ENCODE data around the gene CEP128.
"Not testable (repeated sequence)": the region's sequence is repeated elsewhere in the genome, so short reads cannot be mapped to it uniquely, and the experiment has no call there.

Gene CEP128

DNA sequence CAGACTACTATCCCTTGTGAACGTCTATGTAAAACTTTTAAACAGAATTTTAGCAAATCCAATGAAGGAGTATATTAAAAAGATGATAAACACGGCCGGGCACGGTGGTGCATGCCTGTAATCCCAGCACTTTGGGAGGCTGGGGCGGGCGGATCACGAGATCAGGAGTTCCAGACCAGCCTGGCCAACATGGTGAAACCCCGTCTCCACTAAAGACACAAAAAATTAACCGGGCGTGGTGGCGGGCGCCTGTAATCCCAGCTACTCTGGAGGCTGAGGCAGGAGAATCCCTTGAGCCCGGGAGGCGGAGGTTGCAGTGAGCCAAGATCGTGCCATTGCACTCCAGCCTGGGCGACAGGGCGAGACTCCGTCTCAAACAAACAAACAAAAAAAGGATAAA is 11.7 kb upstream of the CEP128 start:
- not testable (repeated sequence) for DNase-seq (ENCODE audit: low read depth)

DNA sequence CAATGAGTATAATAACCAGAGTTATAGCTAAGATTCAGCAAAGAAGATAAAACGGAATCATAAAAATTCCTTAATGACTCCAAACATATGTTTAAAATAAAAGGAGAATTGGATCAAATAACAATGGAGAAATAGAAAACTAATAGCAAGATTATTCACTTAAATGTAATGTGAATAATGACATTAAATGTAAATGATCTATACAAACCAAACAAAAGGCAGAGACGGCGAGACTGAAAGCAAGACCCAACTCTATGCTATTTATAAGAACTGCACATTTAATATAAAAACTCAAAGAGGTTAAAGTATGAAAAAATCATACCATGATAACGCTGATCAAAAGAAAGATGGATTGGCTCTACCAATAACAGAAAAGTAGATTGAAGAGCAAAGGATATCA is 10.0 kb upstream of the CEP128 start:
- no peak for DNase-seq (ENCODE audit: low read depth)

DNA sequence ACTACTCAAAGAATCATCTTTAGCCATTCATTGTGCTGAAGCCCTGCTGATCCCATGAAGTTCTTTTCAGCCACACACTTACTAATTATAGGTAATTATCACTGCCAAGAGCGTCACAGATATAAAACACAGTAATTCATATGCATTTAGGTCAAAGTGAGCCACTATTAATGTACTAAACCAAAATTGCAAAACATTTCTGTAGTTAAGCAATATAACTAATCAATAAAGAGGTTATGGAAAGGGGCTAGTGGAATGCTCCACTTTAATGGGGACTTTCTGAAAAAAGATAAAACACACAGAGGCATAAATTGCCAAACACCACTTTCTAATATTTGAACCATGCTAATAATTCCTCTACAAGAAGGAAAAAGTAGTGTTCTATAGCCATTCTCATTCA is 6.8 kb upstream of the CEP128 start:
- DNase-seq (ENCODE audit: low read depth): no peak

DNA sequence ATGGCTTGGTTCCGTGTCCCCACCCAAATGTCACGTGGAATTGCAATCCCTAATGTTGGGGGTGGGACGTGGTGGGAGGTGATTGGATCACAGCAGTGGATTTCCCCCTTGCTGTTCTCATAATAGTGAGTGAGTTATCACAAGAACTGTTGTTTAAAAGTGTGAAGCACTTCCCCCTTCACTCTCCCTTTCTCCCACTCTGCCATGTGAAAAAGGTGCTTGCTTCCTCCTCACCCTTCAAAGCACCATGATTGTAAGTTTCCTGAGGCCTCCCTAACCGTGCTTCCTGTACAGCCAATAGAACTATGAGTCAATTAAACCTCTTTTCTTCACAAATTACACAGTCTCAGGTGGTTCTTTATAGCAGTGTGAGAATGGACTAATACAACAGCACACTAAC is 5.3 kb upstream of the CEP128 start:
- DNase-seq (ENCODE audit: low read depth): no peak

DNA sequence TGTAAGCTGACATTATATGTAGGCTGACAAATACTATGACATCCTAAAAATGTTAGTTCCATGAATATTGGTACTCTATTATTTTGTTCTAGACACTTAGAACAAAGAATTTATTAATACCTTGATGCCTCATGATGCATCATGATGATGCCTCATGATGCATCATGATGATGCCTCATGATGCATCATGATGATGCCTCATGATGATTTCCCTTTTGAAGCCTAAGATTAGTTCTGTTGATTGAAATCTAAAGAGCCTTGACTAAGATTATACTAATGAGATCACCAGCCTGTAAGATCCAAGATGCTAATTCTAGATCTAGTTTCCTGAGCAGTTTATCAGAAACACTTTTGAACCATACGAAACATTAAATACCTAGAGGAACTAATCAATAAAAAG is 4.6 kb upstream of the CEP128 start:
- no peak for DNase-seq (ENCODE audit: low read depth)

DNA sequence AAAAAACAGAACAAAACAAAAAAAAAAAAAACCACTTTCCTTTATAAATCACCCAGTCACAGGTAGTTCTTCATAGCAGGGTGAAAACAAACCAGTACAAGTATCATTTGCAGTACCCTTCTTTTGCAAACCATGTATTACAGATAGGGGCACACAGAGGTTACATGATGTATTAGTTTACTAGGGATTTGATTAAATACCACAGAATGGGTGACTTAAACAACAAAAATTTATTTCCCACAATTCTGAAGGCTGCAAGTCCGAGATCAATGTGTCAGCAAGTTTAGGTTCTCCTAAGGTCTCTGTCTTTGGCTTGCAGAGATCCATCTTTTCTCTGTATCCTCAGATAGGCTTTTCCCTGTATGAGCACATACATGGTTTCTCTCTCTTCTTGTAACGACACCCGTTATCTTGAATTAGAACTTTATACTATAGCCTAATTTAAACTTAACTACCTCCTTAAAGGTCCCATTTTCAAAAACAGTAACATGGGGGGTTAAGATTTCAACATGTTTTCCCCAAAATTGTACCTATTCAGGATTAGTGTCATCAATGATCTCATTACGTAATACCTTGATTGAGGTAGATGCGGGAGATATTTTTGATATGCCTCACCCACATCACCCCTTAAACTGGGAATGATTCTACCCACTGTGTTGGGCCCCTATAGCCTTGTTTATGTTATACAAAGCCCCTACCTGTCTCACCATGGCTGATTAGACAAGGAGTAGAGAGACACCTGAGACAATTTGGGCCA is 3.5 kb upstream of the CEP128 start:
- DNase-seq (ENCODE audit: low read depth): no peak

DNA sequence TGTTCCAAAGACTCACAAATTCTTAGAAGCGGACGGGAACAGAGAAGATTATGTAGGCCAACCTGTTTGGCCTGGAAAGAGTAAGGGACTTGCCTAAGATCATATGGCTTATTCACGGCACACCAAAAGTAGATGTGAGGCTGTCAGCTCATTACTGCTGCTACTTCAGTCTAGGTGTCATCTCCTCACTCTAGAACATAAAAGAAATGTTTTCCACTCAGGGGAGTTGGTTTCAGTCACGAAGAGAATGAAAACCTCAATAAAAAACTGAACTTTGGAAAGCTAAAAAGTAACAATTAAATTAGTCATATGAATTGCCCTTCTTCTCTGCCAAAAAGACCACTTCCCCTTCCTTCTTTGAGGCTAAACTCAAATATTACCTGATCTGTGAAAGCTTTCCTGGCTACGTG is 658 bp upstream of the CEP128 start:
- DNase-seq (ENCODE audit: low read depth): no peak

DNA sequence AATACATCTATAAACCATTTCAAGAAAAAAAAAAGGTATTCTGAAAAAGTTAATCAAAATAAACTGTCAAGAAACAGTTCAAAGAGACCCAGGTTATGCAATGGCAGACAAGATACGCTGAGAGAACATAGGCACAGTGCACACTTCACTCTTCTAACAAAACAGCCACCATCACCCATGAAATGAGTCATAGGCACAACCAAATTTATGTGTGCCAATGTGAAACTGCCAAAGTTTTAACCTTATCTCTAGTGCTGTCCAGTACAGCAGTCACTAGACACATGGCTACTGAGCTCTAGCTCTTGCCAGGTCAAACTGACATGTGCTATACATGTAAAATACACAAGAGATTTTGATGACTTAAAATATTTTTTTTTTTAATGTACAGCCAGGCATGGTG is 1.4 kb downstream of the CEP128 start:
- peak; percentile 7 for DNase-seq (ENCODE audit: low read depth)

DNA sequence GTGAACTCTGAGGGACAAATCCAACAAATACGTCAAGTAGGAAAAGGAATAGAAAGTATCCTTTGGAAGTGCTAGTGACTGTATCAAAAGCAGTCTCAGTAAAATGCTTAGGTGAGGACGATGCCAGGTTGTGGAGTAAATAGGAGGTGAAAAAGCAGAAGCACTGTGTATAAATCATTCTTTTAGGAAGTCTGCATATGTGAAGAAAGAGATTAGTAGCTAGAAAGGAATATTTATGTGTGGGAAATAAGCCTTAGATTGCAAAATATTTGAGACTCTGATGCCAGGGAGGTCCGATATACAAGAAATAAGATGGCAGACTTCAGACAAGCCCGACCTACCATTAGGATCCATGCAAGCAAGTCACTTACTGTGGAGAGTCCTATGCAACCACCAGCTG is 7.9 kb downstream of the CEP128 start:
- no peak for DNase-seq (ENCODE audit: low read depth)

DNA sequence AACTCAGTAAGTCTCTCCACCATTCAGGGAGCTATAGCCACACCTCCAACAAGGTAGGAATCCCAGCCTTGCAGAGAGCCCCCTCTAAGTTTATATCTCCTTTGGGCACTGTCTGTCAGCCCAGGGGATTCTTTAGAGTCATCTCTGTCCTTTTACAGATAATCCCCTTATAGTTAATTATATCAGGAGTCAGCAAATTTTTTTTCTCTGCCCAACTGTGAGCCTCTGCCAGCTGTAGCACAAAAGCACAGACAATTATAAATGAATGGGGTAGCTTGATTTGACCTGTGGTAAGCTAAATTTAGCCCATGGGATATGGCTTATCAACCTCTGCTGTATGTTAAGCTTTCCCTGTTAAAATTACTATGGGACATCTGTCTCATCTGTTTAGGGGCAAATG is 8.3 kb downstream of the CEP128 start:
- no peak for DNase-seq (ENCODE audit: low read depth)

DNA sequence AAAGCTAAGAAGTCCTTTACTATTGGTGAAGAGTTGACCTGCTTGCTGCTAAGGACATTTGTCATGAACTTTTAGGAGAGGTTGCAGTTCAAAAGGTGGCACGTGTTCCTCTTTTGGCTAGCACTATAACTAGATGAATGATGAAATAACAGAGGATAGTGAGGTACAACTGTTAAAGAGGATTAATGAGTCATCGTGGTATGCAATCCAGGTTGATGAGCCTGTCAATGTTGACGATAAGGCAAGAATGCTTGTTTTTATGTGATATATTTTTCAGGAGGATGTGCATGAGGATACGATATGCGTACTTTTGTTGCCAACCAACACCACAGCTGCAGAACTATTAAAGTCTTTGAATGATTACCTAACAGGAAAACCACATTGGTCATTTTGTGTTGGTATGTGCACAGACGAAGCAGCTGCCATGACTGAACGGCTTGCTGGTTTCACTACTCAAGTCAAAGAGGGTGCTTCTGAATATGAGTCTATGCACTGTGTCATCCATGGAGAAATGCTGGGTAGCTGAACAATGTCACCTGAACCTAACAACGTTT is 10.6 kb downstream of the CEP128 start:
- peak; percentile 87 for DNase-seq (ENCODE audit: low read depth)

DNA sequence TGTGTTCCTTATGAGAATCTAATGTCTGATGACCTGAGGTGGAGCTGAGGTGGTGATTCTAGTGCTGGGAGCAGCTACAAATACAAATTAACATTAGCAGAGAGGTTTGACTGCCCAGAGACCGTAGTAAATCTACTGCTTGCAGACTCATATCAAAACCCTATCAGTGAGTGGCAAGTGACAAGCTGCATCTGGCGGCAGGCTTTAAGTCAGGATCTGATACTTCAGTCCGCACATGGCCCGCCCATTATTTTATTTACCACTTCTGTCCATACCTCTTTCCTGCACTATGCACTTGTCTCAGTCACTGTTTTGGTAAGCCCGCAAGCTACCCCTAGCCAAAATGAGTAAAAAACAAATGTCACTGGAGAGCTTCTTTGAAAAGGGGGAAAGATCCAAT is 11.4 kb downstream of the CEP128 start:
- no peak for DNase-seq (ENCODE audit: low read depth)

DNA sequence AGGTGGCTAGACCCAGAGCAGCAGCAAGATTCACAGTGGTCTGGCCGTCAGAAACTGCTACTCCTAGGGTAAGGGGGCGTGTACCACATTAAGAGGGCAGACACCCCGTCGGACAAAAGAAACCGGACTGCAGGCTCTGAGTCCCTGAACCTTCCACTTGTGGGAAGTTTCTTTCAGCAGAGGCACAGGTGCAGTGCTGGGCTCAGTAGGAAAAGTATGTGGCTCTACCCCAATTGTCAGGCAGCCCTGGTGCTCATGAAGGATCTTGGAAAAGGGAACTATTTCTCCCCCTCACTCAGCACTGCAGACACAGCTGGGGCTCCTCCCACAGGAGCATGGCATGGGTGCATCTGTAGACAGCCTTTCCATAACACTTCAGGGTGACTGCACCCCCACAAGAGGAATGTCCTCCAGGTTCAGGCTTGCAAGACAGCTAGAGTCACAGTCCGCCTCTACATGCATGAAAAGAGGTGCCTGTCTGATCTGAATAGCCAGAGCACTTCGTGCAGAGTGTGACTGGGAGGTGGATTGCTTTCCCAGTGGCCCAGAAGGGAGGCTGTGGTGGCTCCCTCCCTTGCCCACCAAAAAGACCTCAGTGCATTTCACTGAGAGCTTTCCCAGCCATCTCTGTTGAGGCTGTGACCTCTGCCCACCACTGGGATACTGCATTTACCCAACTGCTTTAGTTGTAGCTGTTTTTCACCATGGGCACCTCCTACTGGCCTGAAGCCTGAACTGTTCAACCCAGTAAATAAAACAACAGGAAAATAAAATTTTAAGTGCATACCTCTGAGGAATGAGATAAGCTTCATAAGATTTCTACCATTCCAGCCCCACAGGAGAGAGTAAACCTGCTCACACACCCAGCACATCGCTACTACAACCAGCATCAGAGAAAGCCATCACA is 14.2 kb downstream of the CEP128 start:
- DNase-seq (ENCODE audit: low read depth): no peak

DNA sequence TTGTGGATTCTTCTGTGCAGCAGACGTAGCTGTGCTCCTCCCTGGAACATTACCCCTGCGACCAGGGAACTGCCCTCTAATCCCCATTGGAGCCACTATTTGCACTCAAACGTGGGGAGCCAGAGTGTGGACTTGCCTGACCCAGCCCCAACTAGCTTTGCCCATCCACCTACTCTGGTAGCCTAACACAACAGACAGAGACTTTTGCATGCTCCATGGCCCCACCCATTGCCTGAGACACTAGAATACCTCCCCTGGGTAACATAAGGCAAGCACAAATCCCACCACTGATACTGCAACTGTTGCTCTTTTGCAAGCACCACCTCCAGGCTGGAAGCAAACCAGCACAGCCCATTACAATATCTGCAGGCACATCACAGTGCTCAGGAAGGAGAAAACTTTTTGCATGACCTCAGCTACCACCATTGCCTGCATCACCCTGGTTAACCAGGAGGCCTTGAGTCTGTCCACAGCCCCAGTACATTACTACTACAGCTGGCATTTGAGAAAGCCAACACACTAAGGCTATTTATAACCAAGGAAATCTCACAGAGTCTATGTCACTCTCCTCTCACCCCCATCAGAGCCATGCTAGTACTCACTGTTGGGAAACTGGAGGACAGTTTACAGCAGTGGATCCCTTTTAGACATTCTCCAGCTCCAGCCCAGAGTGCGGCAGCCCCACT is 15.0 kb downstream of the CEP128 start:
- peak; percentile 88 for DNase-seq (ENCODE audit: low read depth)

DNA sequence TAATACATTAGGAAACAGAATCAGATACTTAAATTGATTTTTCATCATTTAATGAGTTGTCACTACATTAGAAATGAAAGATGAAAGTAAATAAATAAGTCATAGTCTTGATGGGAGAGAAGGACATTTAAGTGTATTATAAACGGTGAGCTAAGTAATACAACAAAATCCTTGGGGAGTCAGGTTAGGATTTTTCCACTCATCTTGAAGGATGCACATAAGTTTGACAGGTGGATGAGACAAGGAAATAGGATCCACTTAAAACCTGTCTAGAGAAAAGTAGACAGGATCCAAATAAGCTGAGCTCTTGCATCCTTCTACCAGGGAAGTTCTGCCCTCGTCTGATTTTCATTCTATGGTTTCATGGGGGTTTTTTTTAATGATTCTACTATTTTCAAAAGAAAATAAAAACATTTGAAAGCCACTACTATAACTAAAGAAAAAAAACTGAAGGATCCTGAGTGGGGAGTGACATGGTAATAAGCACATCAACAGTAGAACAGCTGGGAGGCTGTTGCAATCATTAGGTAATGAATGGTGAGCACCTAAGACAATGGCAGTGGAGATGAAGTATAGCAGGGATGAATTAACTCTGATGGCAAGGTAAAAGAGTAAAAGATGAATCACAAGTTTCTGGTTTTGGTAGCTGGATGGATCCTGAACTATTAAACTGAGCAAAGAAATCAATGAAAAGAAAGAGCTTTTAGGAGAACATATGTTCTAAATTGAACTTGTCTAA is 17.0 kb downstream of the CEP128 start:
- no peak for DNase-seq (ENCODE audit: low read depth)

DNA sequence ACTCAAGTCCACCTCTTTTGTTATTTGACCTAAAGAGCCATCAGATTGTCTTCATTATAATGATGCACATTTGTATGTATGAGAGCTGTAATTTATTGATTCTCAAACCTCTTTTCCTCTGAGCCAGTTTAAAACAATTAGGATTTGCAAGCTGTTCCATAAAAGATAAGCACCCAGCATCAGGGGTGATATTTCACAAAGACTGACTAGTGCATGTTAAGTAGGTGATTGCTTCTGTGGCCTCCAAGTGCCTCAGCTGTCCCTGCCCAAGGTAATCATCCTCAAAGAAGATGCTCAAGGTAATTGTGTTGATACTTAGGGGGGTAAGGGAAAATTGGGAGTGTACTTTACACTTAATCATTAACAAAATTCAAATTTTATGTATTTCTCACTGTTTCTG is 18.2 kb downstream of the CEP128 start:
- DNase-seq (ENCODE audit: low read depth): no peak

DNA sequence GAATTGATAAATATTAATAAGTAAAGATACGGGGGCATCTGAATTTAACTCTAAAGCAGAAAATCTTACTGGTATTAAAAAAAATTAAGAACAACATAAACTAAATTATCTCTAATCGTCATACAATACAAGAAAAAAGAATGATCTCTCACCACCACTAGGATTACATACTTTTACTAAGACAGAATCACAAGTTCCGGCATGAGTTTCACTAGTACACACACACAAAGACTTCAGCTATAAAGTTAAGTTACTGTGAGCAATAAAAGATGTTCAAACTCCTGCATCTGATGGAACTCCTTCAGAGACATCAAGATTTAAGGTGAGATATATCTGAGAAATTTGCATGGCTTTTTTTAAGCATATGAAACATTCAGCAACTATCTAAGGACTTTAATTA is 21.9 kb downstream of the CEP128 start:
- no peak for DNase-seq (ENCODE audit: low read depth)

DNA sequence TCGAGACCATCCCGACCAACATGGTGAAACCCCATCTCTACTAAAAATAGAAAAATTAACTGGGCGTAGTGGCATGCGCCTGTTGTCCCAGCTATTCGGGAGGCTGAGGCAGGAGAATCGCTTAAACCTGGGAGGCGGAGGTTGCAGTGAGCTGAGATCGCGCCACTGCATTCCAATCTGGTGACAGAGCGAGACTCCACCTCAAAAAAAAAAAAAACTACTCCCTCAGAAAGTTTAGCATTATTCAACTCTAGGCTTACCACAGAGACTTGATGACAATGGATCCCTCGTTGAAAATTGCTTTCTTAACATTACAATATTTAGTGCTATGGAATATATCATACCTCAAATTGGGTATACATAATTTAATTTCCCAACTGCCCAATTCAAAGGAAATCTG is 29.5 kb downstream of the CEP128 start:
- not testable (repeated sequence) for DNase-seq (ENCODE audit: low read depth)

DNA sequence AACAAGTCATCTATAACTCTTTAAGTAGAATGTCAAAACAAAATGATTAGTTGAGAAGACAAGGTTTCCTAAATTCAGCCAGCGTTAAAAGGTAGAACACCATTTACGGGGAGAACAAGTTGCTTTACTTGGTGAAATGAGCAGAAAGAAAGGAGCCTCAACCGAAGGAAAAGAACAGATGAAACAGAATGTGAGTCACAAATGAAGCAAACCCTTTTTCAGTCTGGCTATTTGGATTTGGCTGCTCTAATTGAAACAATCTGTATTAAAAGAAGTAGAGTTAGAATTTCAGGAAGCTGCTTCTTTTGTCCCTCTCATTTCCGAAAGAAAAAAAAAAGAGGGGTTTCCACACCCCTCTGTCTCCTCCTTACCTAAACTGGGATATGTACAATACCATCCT is 34.6 kb downstream of the CEP128 start:
- DNase-seq (ENCODE audit: low read depth): peak; percentile 33

DNA sequence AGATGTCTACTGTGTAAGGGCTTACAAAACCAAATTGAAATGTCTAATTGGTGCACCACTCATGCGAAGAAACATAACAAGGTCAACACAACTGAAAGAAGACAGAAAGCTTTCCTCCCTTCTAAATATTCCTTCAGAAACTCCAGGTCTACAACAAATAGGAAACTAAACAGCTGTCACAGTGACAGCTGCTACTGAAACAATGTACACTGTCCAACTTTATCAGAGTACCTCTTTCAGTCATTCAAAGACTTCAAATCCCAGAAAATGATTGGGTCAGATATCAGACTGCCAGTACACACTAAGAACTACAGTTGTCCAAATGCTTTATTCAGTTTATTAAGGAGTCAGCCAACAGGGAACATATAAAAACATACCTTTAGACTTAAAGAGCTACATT is 35.2 kb downstream of the CEP128 start:
- DNase-seq (ENCODE audit: low read depth): no peak

DNA sequence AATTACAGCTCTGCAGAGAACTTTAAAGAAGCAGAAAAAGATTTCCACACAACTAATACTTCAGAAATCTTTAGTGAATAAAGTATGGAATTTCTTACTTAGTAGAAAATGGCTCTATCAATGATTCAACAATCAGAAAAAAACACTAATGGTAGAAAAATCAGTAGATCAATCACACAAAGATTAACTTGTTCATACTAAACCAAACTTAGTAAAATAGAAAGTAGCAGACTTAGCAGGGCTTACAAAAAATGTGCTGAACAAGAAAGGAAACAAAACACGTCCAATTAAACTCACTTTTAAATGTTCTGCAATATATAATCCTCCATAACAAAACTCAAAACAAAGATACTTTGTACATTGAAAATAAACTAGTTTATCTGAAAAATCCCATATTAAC is 38.9 kb downstream of the CEP128 start:
- no peak for DNase-seq (ENCODE audit: low read depth)

DNA sequence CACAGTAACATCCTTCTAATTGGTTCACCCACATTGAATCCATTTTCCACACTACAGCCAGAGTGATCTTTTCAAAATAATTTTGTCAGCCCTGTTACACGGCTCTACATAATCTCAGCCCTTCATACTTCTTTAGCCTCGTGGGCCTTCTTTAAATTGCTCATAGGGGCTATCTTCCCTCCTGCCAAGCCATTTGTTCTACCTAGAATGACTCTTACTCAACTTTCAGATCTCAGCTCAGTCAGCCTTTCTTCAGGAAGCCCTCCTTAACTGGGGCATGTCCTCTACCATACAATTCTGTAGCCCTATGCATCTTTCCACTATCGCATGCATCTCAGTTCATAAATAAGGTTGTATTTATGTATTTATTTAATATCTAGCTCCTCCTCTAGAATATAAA is 39.7 kb downstream of the CEP128 start:
- no peak for DNase-seq (ENCODE audit: low read depth)

Measured in EH (cell line).